ENCODE measurements around the gene MYO1D.

MYO1D gene

GRCh38 chr17:32516450-32516849 is 360.5 kb downstream of the MYO1D start:
- H3K4me1 Mint-ChIP-seq: peaks cover 43% of the 10 kb centered on the region
- H3K4me3 Mint-ChIP-seq: no peak overlapping the region
- ATAC-seq (ENCODE audit: low read depth) (no peak), DNase-seq (ENCODE audit: low spot score in 2 of 2) (no peak)
- no peaks in the 10 kb centered on the region for H3K27me3 Mint-ChIP-seq
- H3K36me3 Mint-ChIP-seq: no peaks in the 10 kb centered on the region
- peak overlapping the region; percentile 55 for H3K27ac Mint-ChIP-seq
- H3K9me3 Mint-ChIP-seq: no peaks in the 10 kb centered on the region

- ATAC-seq (ENCODE audit: low read depth) (peak; percentile 30), DNase-seq (ENCODE audit: low spot score in 2 of 2) (no peak)
- no peaks in the 10 kb centered on the region for H3K36me3 Mint-ChIP-seq
- peak overlapping the region; percentile 56 for H3K27ac Mint-ChIP-seq
- H3K27me3 Mint-ChIP-seq: no peaks in the 10 kb centered on the region
- no peaks in the 10 kb centered on the region for H3K9me3 Mint-ChIP-seq
- no peak overlapping the region for H3K4me3 Mint-ChIP-seq
- H3K4me1 Mint-ChIP-seq: peaks cover 42% of the 10 kb centered on the region
Observed at GRCh38 chr17:32515677-32516383, 361.1 kb downstream of the MYO1D start.

- Mint-ChIP-seq H3K9me3 (no peaks in the 10 kb centered on the region), H3K27ac (no peak overlapping the region), H3K27me3 (no peaks in the 10 kb centered on the region), H3K4me3 (no peak overlapping the region), H3K36me3 (no peaks in the 10 kb centered on the region), H3K4me1 (peaks cover 32% of the 10 kb centered on the region)
- DNase-seq (ENCODE audit: low spot score in 2 of 2): no peak
- no peak for ATAC-seq (ENCODE audit: low read depth)
Observed at GRCh38 chr17:32514606-32515005, 362.3 kb downstream of the MYO1D start.

GRCh38 chr17:32513579-32513978 is 363.3 kb downstream of the MYO1D start:
- no peak for ATAC-seq (ENCODE audit: low read depth)
- no peaks in the 10 kb centered on the region for H3K36me3 Mint-ChIP-seq
- H3K4me1 Mint-ChIP-seq: peaks cover 29% of the 10 kb centered on the region
- H3K9me3 Mint-ChIP-seq: no peaks in the 10 kb centered on the region
- no peak for DNase-seq (ENCODE audit: low spot score in 2 of 2)
- H3K27ac Mint-ChIP-seq: no peak overlapping the region
- H3K27me3 Mint-ChIP-seq: no peaks in the 10 kb centered on the region
- no peak overlapping the region for H3K4me3 Mint-ChIP-seq

- Mint-ChIP-seq H3K4me3 (no peak overlapping the region), H3K36me3 (no peaks in the 10 kb centered on the region), H3K27me3 (no peaks in the 10 kb centered on the region), H3K27ac (no peak overlapping the region), H3K4me1 (peaks cover 27% of the 10 kb centered on the region), H3K9me3 (no peaks in the 10 kb centered on the region)
- no peak for ATAC-seq (ENCODE audit: low read depth)
- no peak for DNase-seq (ENCODE audit: low spot score in 2 of 2)
Observed at GRCh38 chr17:32512328-32512727, 364.6 kb downstream of the MYO1D start.

GRCh38 chr17:32510466-32510865 is 366.5 kb downstream of the MYO1D start:
- H3K4me1 Mint-ChIP-seq: peaks cover 17% of the 10 kb centered on the region
- no peaks in the 10 kb centered on the region for H3K9me3 Mint-ChIP-seq
- no peaks in the 10 kb centered on the region for H3K27me3 Mint-ChIP-seq
- H3K4me3 Mint-ChIP-seq: no peak overlapping the region
- H3K36me3 Mint-ChIP-seq: no peaks in the 10 kb centered on the region
- H3K27ac Mint-ChIP-seq: no peak overlapping the region
- no peak for ATAC-seq (ENCODE audit: low read depth)
- no peak for DNase-seq (ENCODE audit: low spot score in 2 of 2)

GRCh38 chr17:32508926-32509325 is 368.0 kb downstream of the MYO1D start:
- no peaks in the 10 kb centered on the region for H3K27me3 Mint-ChIP-seq
- H3K36me3 Mint-ChIP-seq: no peaks in the 10 kb centered on the region
- no peak for DNase-seq (ENCODE audit: low spot score in 2 of 2)
- H3K4me1 Mint-ChIP-seq: peaks cover 29% of the 10 kb centered on the region
- no peaks in the 10 kb centered on the region for H3K9me3 Mint-ChIP-seq
- H3K27ac Mint-ChIP-seq: no peak overlapping the region
- no peak for ATAC-seq (ENCODE audit: low read depth)
- no peak overlapping the region for H3K4me3 Mint-ChIP-seq

DNA sequence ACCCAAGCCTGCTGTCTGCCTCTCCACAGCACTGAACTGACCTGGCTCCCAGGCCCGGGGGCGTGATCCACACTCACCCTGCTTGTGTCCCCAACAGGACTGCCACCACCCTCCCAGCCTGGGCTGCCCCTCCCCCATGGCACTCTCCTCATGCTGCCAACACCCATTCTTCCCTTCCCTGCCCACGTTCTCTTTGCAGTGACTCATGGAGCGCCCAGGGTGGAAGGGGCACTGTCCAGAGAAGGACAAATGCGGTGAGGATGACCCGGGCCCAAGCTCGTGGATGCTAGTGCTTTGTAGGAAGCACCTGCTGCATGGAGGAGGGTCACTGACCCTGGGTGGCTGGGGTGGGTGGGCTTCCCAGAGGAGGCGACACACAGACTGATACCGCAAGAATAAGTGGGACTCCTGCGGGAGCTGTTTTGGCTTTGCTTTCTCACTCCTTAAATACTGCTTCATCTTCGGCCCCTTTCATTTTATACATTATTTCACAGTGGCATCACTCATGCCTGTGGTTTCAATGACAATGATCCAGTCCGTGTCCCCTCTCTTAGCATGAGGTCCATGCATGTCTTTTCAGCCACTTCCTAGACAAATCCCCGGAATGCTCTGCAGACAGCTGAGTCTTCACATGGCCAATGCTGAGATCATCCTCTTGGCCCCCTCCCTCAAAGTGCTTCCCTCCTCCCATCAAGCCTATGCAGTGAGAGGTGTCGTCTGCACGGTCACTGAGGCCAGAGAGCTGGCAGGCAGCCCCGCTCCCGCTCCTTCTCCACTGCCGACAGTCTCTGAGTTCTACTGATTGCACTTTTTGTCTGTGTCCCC is 372.5 kb downstream of the MYO1D start:
- peak overlapping the region; percentile 54 for H3K4me3 Mint-ChIP-seq
- DNase-seq (ENCODE audit: low spot score in 2 of 2): no peak
- H3K27ac Mint-ChIP-seq: peak overlapping the region; percentile 97
- peaks cover 36% of the 10 kb centered on the region for H3K4me1 Mint-ChIP-seq
- no peaks in the 10 kb centered on the region for H3K9me3 Mint-ChIP-seq
- no peaks in the 10 kb centered on the region for H3K36me3 Mint-ChIP-seq
- no peak for ATAC-seq (ENCODE audit: low read depth)
- no peaks in the 10 kb centered on the region for H3K27me3 Mint-ChIP-seq

DNA sequence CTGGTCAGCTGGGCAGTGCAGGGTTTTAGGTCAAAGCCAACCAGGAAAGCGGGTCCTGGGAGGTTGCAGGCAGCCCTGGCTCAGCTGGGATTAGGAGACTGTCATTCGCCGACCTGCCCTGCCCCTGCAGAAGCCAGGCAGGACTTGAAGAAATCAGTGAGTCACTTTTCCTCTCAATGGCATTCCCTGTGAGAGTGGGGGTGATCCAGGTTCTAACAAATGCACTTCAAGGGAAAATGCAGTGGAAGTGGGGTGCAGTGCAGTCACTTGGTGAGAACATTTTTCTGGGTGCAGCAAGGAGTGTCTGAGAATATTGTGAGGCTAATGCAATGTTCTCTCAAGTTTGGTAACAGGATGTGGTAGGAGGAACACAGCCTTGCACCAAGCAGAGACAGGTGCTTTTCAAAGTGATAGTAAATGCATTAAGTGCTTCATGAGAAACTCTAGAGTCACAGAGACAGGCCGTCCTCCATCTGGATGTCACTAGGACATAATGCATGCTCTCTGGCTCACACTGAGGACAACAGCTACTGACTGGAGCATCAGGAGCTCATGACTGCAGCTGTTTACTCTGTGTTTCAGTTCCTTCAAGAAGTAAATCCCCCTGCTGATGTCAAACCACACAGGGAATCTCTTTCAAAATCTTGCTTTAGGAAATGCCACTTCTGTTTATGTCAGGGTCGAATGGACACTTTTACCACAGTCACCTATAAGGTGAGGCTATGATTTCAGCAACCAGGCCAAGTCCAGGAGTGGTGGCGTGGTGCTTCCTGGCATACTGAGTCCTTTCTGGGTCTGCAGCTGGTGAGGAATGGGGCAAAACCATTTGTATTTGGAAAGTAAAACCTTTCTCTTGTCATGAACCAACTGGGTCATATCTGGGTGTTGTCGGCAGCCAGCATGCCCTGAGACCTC is 373.4 kb downstream of the MYO1D start:
- H3K4me1 Mint-ChIP-seq: peaks cover 33% of the 10 kb centered on the region
- peak in 1 of 2 donors; percentile 58 for DNase-seq (ENCODE audit: low spot score in 2 of 2)
- H3K27ac Mint-ChIP-seq: peak overlapping the region; percentile 97

DNA sequence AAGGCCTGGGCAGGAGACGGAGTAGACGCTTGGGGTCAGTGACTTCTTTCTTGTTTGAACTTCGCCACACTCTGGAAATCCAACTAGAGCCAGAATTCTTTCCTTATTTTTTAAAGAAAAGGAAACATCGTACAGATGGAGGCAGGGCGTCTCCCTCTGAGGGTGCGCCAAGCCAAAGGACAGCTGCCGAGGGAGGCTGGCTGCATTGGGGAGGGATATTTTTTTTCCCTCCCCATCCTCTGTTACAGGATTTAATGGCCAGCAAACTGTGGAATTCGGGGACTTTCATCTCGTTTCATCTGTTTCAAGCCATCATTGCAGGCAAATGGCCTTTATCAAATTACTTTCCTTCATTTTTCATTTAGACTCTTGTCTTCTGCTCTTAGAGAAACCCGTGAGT is 374.2 kb downstream of the MYO1D start:
- Mint-ChIP-seq H3K9me3 (no peaks in the 10 kb centered on the region), H3K27me3 (no peaks in the 10 kb centered on the region), H3K4me1 (peaks cover 33% of the 10 kb centered on the region), H3K4me3 (no peak overlapping the region), H3K27ac (peak overlapping the region; percentile 97), H3K36me3 (no peaks in the 10 kb centered on the region)
- ATAC-seq (ENCODE audit: low read depth): no peak
- no peak for DNase-seq (ENCODE audit: low spot score in 2 of 2)

More for the DNA sequence above, 373.4 kb downstream of the MYO1D start:
- ATAC-seq (ENCODE audit: low read depth): peak; percentile 90
- peak overlapping the region; percentile 54 for H3K4me3 Mint-ChIP-seq
- H3K36me3 Mint-ChIP-seq: no peaks in the 10 kb centered on the region
- no peaks in the 10 kb centered on the region for H3K27me3 Mint-ChIP-seq
- no peaks in the 10 kb centered on the region for H3K9me3 Mint-ChIP-seq

DNA sequence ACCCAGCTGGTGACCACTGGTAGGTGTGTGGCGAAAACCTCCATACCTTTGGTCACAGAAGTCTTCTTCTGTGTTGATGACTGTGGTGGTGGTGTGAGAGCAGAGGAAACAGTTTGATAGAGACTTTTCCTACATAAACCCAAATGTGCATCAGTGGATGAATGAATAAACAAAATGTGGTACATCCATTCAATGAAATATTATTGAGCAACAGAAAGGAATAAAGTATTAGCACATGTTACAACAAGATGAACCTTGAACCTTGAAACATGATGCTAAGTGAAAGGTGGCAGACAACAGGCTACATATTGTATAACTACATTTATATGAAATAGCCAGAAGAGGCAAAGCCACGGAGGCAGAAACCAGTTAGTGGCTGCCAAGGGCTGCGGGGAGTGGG is 374.9 kb downstream of the MYO1D start:
- Mint-ChIP-seq H3K27me3 (no peaks in the 10 kb centered on the region), H3K27ac (peak overlapping the region; percentile 97), H3K36me3 (no peaks in the 10 kb centered on the region), H3K9me3 (no peaks in the 10 kb centered on the region), H3K4me3 (no peak overlapping the region), H3K4me1 (peaks cover 33% of the 10 kb centered on the region)
- ATAC-seq (ENCODE audit: low read depth): no peak
- DNase-seq (ENCODE audit: low spot score in 2 of 2): no peak

- ATAC-seq (ENCODE audit: low read depth) (no peak), DNase-seq (ENCODE audit: low spot score in 2 of 2) (no peak)
- no peaks in the 10 kb centered on the region for H3K36me3 Mint-ChIP-seq
- H3K4me3 Mint-ChIP-seq: no peak overlapping the region
- no peak overlapping the region for H3K27ac Mint-ChIP-seq
- H3K9me3 Mint-ChIP-seq: no peaks in the 10 kb centered on the region
- H3K4me1 Mint-ChIP-seq: peaks cover 17% of the 10 kb centered on the region
- no peaks in the 10 kb centered on the region for H3K27me3 Mint-ChIP-seq
Observed at GRCh38 chr17:32498391-32498790, 378.5 kb downstream of the MYO1D start.

GRCh38 chr17:32497431-32498205 is 379.3 kb downstream of the MYO1D start:
- Mint-ChIP-seq H3K4me3 (no peak overlapping the region), H3K4me1 (peaks cover 22% of the 10 kb centered on the region), H3K27me3 (no peaks in the 10 kb centered on the region), H3K36me3 (no peaks in the 10 kb centered on the region), H3K9me3 (no peaks in the 10 kb centered on the region), H3K27ac (peak overlapping the region; percentile 58)
- DNase-seq (ENCODE audit: low spot score in 2 of 2): no peak
- ATAC-seq (ENCODE audit: low read depth): no peak
